PC-3 (cell line): ENCODE measurements around the gene RMDN3. TPM values are rescaled to one million over a fixed set of nuclear protein-coding genes. Genes with fewer than 3 reads are reported as not detected.

Experiments used
- ATAC-seq: fragments of 200-7000 bp; cut with Tn5 transposase; 2 replicates; pipeline ENCODE4 v1.9.1; 2020; ENCODE audit warnings: mild to moderate bottlenecking, moderate library complexity
- BruUV-seq: library from RNA; stranded (reverse); fragments of 400-500 nt; replicated peaks from 2 replicates; lab custom pipeline; 2021; lab: Mats Ljungman, UMichigan
- CTCF ChIA-PET: fragments of 300-600 bp; sonication (Branson Sonifier 250); formaldehyde crosslinking; loops from one replicate; lab custom pipeline; 2022; ENCODE audit warnings: antibody characterized with exemption; lab: Charles Lee
- POLR2A ChIA-PET: fragments of 300-600 bp; sonication (Branson Sonifier 250); formaldehyde crosslinking; loops from one replicate; lab custom pipeline; 2022; ENCODE audit warnings: antibody characterized with exemption; ENCODE audit not compliant: unreplicated experiment; lab: Charles Lee
- DNase-seq: peaks from one replicate; pipeline ENCODE4 v3.0.0-alpha.2; 2015
- H2AFZ ChIP-seq: fragments of 300-600 bp; sonication (generic); 2 replicates; pipeline ENCODE4 v1.6.0; 2016; ENCODE audit warnings: antibody characterized with exemption, low read length
- H3F3A ChIP-seq: fragments of 300-600 bp; sonication (generic); one replicate; pipeline ENCODE4 v1.6.0; 2017; ENCODE audit warnings: antibody characterized with exemption, low read length, control low read depth, mild to moderate bottlenecking; ENCODE audit not compliant: unreplicated experiment
- H3K27ac ChIP-seq: fragments of 300-600 bp; sonication (generic); 2 replicates; pipeline ENCODE4 v1.5.1; 2016; ENCODE audit warnings: mild to moderate bottlenecking, low read length
- H3K27me3 ChIP-seq: fragments of 300-600 bp; sonication (generic); 2 replicates; pipeline ENCODE4 v1.6.1; 2016; ENCODE audit warnings: low read length, mixed read lengths
- H3K36me3 ChIP-seq: fragments of 300-600 bp; sonication (generic); 2 replicates; pipeline ENCODE4 v1.6.1; 2016; ENCODE audit warnings: low read depth, mixed run types, low read length, mixed read lengths
- H3K4me1 ChIP-seq: fragments of 300-600 bp; sonication (generic); 2 replicates; pipeline ENCODE4 v1.5.1; 2016; ENCODE audit warnings: low read length; ENCODE audit not compliant: insufficient read depth
- H3K4me2 ChIP-seq: fragments of 300-600 bp; sonication (generic); 2 replicates; pipeline ENCODE4 v1.6.0; 2016; ENCODE audit warnings: low read length
- H3K4me3 ChIP-seq: fragments of 300-600 bp; sonication (generic); 2 replicates; pipeline ENCODE4 v1.5.1; 2016; ENCODE audit warnings: mild to moderate bottlenecking, low read length, mixed read lengths
- H3K79me2 ChIP-seq: fragments of 300-600 bp; sonication (generic); 2 replicates; pipeline ENCODE4 v1.6.1; 2017; ENCODE audit warnings: low read length, mixed read lengths
- H3K9ac ChIP-seq: fragments of 300-600 bp; sonication (generic); 2 replicates; pipeline ENCODE4 v1.6.0; 2016; ENCODE audit warnings: mild to moderate bottlenecking, low read length
- H3K9me2 ChIP-seq: fragments of 300-600 bp; sonication (generic); replicated peaks from 2 replicates; pipeline ENCODE4 v1.6.1; 2016; ENCODE audit warnings: mixed run types, low read length, mixed read lengths
- H3K9me3 ChIP-seq: fragments of 300-600 bp; sonication (generic); 2 replicates; pipeline ENCODE4 v1.6.1; 2016; ENCODE audit warnings: low read length, mixed read lengths
- H4K20me1 ChIP-seq: fragments of 300-600 bp; sonication (generic); 2 replicates; pipeline ENCODE4 v1.6.1; 2016; ENCODE audit warnings: low read length, mixed read lengths
- EZH2 ChIP-seq: fragments of 300-600 bp; sonication (generic); IDR thresholded peaks from one replicate; pipeline ENCODE4 v1.6.1; 2017; ENCODE audit warnings: antibody characterized with exemption, mild to moderate bottlenecking, low read length; ENCODE audit not compliant: unreplicated experiment
- EZH2phosphoT487 ChIP-seq: fragments of 300-600 bp; sonication (generic); IDR thresholded peaks from 2 replicates; pipeline ENCODE4 v1.6.1; 2018; ENCODE audit warnings: mild to moderate bottlenecking, antibody characterized with exemption, low read length, borderline replicate concordance
- intact Hi-C: fragments of 100-400 bp; cut with micrococcal nuclease; formaldehyde crosslinking; loops from 2 replicates; pipeline ENCODE4 v1.9.0; 2023
- total RNA-seq: library from RNA; depleted of rRNA; stranded (reverse); fragments of >200 nt; gene quantifications from 2 replicates; pipeline ENCODE4 v1.2.3, GENCODE V29; 2014
- TF ChIP-seq, protein P1 (sequence below): fragments of 300-600 bp; sonication (generic); conservative IDR thresholded peaks from 2 replicates; pipeline ENCODE4 v1.5.1; 2017; ENCODE audit warnings: antibody characterized with exemption, low read depth, mild to moderate bottlenecking, low read length

The RMDN3 gene
- total RNA-seq, 1 experiment from 2014 or later = 21.4 TPM

GRCh38 chr15:40792394-40792793 is 37.3 kb upstream of the RMDN3 start:
- ATAC-seq = no peak
- Histone ChIP-seq H2AFZ (no peak overlapping the region), H3K4me1 (peaks cover 46% of the 10 kb centered on the region), H3K4me2 (no peak overlapping the region), H3K9me3 (no peaks in the 10 kb centered on the region), H3K36me3 (no peaks in the 10 kb centered on the region), H3K4me3 (no peak overlapping the region), H3K27ac (peak overlapping the region; percentile 88), H3F3A (peaks cover 5% of the 10 kb centered on the region), H3K9ac (no peak overlapping the region), H3K79me2 (peaks cover 41% of the 10 kb centered on the region), H3K9me2 (no peaks in the 10 kb centered on the region), H4K20me1 (no peaks in the 10 kb centered on the region), H3K27me3 (no peaks in the 10 kb centered on the region)
- CTCF ChIA-PET = interaction anchor here (1.1 kb wide), 1 partner anchor 66 kb away, joined by 3 read pairs; no protein-coding TSS in a partner anchor
- POLR2A ChIA-PET = interaction anchor here (0.5 kb wide), 1 partner anchor 101 kb away, joined by 3 read pairs; no protein-coding TSS in a partner anchor
- BruUV-seq = no TSS peak
- TF ChIP-seq EZH2phosphoT487 (no peak), EZH2 (no peak)
- TF ChIP-seq, protein P1, sequence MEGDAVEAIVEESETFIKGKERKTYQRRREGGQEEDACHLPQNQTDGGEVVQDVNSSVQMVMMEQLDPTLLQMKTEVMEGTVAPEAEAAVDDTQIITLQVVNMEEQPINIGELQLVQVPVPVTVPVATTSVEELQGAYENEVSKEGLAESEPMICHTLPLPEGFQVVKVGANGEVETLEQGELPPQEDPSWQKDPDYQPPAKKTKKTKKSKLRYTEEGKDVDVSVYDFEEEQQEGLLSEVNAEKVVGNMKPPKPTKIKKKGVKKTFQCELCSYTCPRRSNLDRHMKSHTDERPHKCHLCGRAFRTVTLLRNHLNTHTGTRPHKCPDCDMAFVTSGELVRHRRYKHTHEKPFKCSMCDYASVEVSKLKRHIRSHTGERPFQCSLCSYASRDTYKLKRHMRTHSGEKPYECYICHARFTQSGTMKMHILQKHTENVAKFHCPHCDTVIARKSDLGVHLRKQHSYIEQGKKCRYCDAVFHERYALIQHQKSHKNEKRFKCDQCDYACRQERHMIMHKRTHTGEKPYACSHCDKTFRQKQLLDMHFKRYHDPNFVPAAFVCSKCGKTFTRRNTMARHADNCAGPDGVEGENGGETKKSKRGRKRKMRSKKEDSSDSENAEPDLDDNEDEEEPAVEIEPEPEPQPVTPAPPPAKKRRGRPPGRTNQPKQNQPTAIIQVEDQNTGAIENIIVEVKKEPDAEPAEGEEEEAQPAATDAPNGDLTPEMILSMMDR = no peak
- intact Hi-C loops = no loop called here
- no peak for DNase-seq

GRCh38 chr15:40790718-40791117 is 35.7 kb upstream of the RMDN3 start:
- Histone ChIP-seq H3K9me3 (no peaks in the 10 kb centered on the region), H3K4me3 (no peak overlapping the region), H3K36me3 (no peaks in the 10 kb centered on the region), H4K20me1 (no peaks in the 10 kb centered on the region), H3K4me2 (no peak overlapping the region), H3F3A (peaks cover 9% of the 10 kb centered on the region), H3K9me2 (no peaks in the 10 kb centered on the region), H3K79me2 (peaks cover 52% of the 10 kb centered on the region), H3K4me1 (peaks cover 62% of the 10 kb centered on the region), H3K27me3 (no peaks in the 10 kb centered on the region), H3K27ac (peak overlapping the region; percentile 48), H3K9ac (no peak overlapping the region), H2AFZ (no peak overlapping the region)
- ChIA-PET POLR2A (interaction anchor here (0.6 kb wide), 1 partner anchor 105 kb away, joined by 3 read pairs; no protein-coding TSS in a partner anchor), CTCF (interaction anchor here (0.6 to 1.2 kb wide), 3 partner anchors 67 to 101 kb away, joined by 3 to 8 read pairs (median 5); no protein-coding TSS in a partner anchor)
- intact Hi-C loops = no loop called here
- TF ChIP-seq EZH2 = no peak
- no peak for TF ChIP-seq EZH2phosphoT487
- TF ChIP-seq, protein P1 = no peak
- DNase-seq (peak; percentile 10), ATAC-seq (no peak)
- no TSS peak for BruUV-seq

- H3K27me3 ChIP-seq = no peaks in the 10 kb centered on the region
- CTCF ChIA-PET = interaction anchor here (0.6 to 1.2 kb wide), 2 partner anchors 45 to 69 kb away, joined by 3 to 8 read pairs; no protein-coding TSS in a partner anchor
- peaks cover 52% of the 10 kb centered on the region for H3K79me2 ChIP-seq
- DNase-seq (no peak), ATAC-seq (no peak)
- H3K9me2 ChIP-seq = no peaks in the 10 kb centered on the region
- TF ChIP-seq, protein P1 = no peak
- TF ChIP-seq EZH2phosphoT487 (no peak), EZH2 (no peak)
- H2AFZ ChIP-seq = no peak overlapping the region
- H3K4me1 ChIP-seq = peaks cover 70% of the 10 kb centered on the region
- no peak overlapping the region for H3K9ac ChIP-seq
- H4K20me1 ChIP-seq = no peaks in the 10 kb centered on the region
- H3K4me3 ChIP-seq = no peak overlapping the region
- no TSS peak for BruUV-seq
- H3K4me2 ChIP-seq = no peak overlapping the region
- peaks cover 12% of the 10 kb centered on the region for H3F3A ChIP-seq
- no peaks in the 10 kb centered on the region for H3K9me3 ChIP-seq
- no peaks in the 10 kb centered on the region for H3K36me3 ChIP-seq
- no peak overlapping the region for H3K27ac ChIP-seq
- POLR2A ChIA-PET = interaction anchor here (0.6 kb wide), 1 partner anchor 105 kb away, joined by 3 read pairs; no protein-coding TSS in a partner anchor
- intact Hi-C loops = loop anchor here (5.0 kb wide), 2 partner anchors 102 to 198 kb away; partner anchors contain the start of genes KNL1 and VPS18
Observed at GRCh38 chr15:40789999-40790398, 34.9 kb upstream of the RMDN3 start.
